CD14-positive monocyte (primary cell): ENCODE measurements around the gene SDK1. TPM values are rescaled to one million over a fixed set of nuclear protein-coding genes. Genes with fewer than 3 reads are reported as not detected.

Experiments used
- DNase-seq, 3 donors: peaks; one replicate each; pipeline ENCODE4 v3.0.0-alpha.2; 2011 to 2022
- H2AFZ ChIP-seq: 2 replicates; pipeline ENCODE4 v1.6.0; 2012; ENCODE audit warnings: mild to moderate bottlenecking, low read depth, low read length, inconsistent platforms; ENCODE audit not compliant: insufficient read depth, poor library complexity, severe bottlenecking
- H3K27ac ChIP-seq, 2 donors: 1 replicate in 1 of 2; 2 replicates in 1 of 2; pipeline ENCODE4 v1.5.1; 2012 to 2013; ENCODE audit warnings: low read length in 2 of 2, control low read depth in 1 of 2, inconsistent platforms in 1 of 2, low read depth in 1 of 2, mild to moderate bottlenecking in 1 of 2
- H3K27me3 ChIP-seq, 2 donors: one replicate each; pipeline versions ENCODE4 v1.6.0 to v1.6.1; 2011 to 2013; ENCODE audit warnings: low read length in 2 of 2; ENCODE audit not compliant: control insufficient read depth in 2 of 2, insufficient read depth in 2 of 2
- H3K36me3 ChIP-seq, 2 donors: replicated peaks in 1 of 2; 1 replicate in 1 of 2; 2 replicates in 1 of 2; pipeline versions ENCODE4 v1.5.1 to v1.6.1; 2012 to 2013; ENCODE audit warnings: low read length in 2 of 2, control low read depth in 1 of 2, inconsistent platforms in 1 of 2, mild to moderate bottlenecking in 1 of 2; ENCODE audit not compliant: insufficient read depth in 2 of 2, control insufficient read depth in 1 of 2
- H3K4me1 ChIP-seq, 2 donors: 1 replicate in 1 of 2; 2 replicates in 1 of 2; pipeline versions ENCODE4 v1.5.1 to v1.6.1; 2012 to 2013; ENCODE audit warnings: low read length in 2 of 2, control low read depth in 1 of 2, inconsistent platforms in 1 of 2, mild to moderate bottlenecking in 1 of 2, moderate library complexity in 1 of 2; ENCODE audit not compliant: insufficient read depth in 2 of 2, control insufficient read depth in 1 of 2
- H3K4me2 ChIP-seq: replicated peaks from 2 replicates; pipeline ENCODE3; 2012; ENCODE audit warnings: low read length, moderate library complexity, mild to moderate bottlenecking; ENCODE audit not compliant: poor library complexity, severe bottlenecking; ENCODE audit errors: extremely low read depth
- H3K4me3 ChIP-seq, 3 experiments: fragments of 200-600 bp in 1 of 3; sonication (generic) in 1 of 3; replicated peaks in 1 of 3; 1 replicate in 2 of 3; 2 replicates in 1 of 3; pipeline ENCODE4 v1.5.1; 2011 to 2013; ENCODE audit warnings: low read length in 3 of 3, mild to moderate bottlenecking in 3 of 3, control low read depth in 2 of 3, low read depth in 2 of 3, inconsistent platforms in 1 of 3, moderate library complexity in 1 of 3
- H3K79me2 ChIP-seq: 2 replicates; pipeline ENCODE4 v1.6.0; 2012; ENCODE audit warnings: mild to moderate bottlenecking, control low read depth, inconsistent platforms, low read length, moderate library complexity; ENCODE audit not compliant: insufficient read depth
- H3K9ac ChIP-seq: 2 replicates; pipeline ENCODE4 v1.6.0; 2017; ENCODE audit warnings: low read length, mild to moderate bottlenecking; ENCODE audit not compliant: insufficient read depth, poor library complexity, severe bottlenecking
- H3K9me3 ChIP-seq, 2 donors: replicated peaks in 1 of 2; 1 replicate in 1 of 2; 2 replicates in 1 of 2; pipeline versions ENCODE4 v1.5.1 to v1.6.1; 2012 to 2013; ENCODE audit warnings: low read length in 2 of 2, control low read depth in 1 of 2; ENCODE audit not compliant: control insufficient read depth in 1 of 2, insufficient read depth in 1 of 2
- H4K20me1 ChIP-seq: 2 replicates; pipeline ENCODE4 v1.6.0; 2012; ENCODE audit warnings: mild to moderate bottlenecking, low read length, control low read depth, moderate library complexity; ENCODE audit not compliant: insufficient read depth
- H3K27ac Mint-ChIP-seq, 7 donors: one replicate each; pipeline ENCODE4 v1.8.0; 2020; ENCODE audit warnings: mild to moderate bottlenecking in 7 of 7, mixed read lengths in 7 of 7, moderate library complexity in 6 of 7, inconsistent platforms in 2 of 7
- H3K27me3 Mint-ChIP-seq, 3 donors: one replicate each; pipeline ENCODE4 v1.8.0; 2021 to 2022; ENCODE audit warnings: low read depth in 3 of 3, mild to moderate bottlenecking in 3 of 3, mixed read lengths in 3 of 3, moderate library complexity in 3 of 3, inconsistent platforms in 1 of 3
- H3K36me3 Mint-ChIP-seq, 2 donors: one replicate each; pipeline ENCODE4 v1.8.0; 2020; ENCODE audit warnings: mixed read lengths in 2 of 2, inconsistent platforms in 1 of 2, mild to moderate bottlenecking in 1 of 2
- H3K4me1 Mint-ChIP-seq: one replicate; pipeline ENCODE4 v1.8.0; 2020; ENCODE audit warnings: mild to moderate bottlenecking, mixed read lengths
- H3K4me3 Mint-ChIP-seq, 2 donors: one replicate each; pipeline ENCODE4 v1.8.0; 2020; ENCODE audit warnings: mild to moderate bottlenecking in 2 of 2, mixed read lengths in 2 of 2, moderate library complexity in 1 of 2
- H3K9me3 Mint-ChIP-seq, 7 donors: one replicate each; pipeline ENCODE4 v1.8.0; 2020 to 2022; ENCODE audit warnings: mixed read lengths in 7 of 7, mild to moderate bottlenecking in 6 of 7, moderate library complexity in 6 of 7, inconsistent platforms in 2 of 7
- WGBS: methylation state at CpG from one replicate; pipeline ENCODE4 v1.1.5; 2013; ENCODE audit warnings: missing lambda C conversion rate; ENCODE audit not compliant: insufficient coverage; 5-methylcytosine and 5-hydroxymethylcytosine counted together
- intact Hi-C, 2 donors: fragments of 100-400 bp; cut with micrococcal nuclease; formaldehyde crosslinking; loops; one replicate each; pipeline versions ENCODE4 v1.15.0 to v1.15.1; 2023
- polyA plus RNA-seq, 3 donors: library from polyadenylated mRNA; depleted of rRNA in 1 of 3; unstranded in 2 of 3; stranded (reverse) in 1 of 3; fragments of 300-500 nt in 2 of 3; fragments of >200 nt in 1 of 3; fragmentation: Illumina TruSeq in 2 of 3; gene quantifications; 1 replicate in 2 of 3; 2 replicates in 1 of 3; pipeline ENCODE4 v1.2.3, GENCODE V29; 2012 to 2021
- TF ChIP-seq, protein P1 (sequence below): fragments of 200-600 bp; IDR thresholded peaks from one replicate; pipeline ENCODE4 v1.8.0; 2022; ENCODE audit warnings: antibody characterized with exemption, mild to moderate bottlenecking

The SDK1 gene
- polyA plus RNA-seq, 3 donors: 0.01 TPM; not detected in 2

DNA sequence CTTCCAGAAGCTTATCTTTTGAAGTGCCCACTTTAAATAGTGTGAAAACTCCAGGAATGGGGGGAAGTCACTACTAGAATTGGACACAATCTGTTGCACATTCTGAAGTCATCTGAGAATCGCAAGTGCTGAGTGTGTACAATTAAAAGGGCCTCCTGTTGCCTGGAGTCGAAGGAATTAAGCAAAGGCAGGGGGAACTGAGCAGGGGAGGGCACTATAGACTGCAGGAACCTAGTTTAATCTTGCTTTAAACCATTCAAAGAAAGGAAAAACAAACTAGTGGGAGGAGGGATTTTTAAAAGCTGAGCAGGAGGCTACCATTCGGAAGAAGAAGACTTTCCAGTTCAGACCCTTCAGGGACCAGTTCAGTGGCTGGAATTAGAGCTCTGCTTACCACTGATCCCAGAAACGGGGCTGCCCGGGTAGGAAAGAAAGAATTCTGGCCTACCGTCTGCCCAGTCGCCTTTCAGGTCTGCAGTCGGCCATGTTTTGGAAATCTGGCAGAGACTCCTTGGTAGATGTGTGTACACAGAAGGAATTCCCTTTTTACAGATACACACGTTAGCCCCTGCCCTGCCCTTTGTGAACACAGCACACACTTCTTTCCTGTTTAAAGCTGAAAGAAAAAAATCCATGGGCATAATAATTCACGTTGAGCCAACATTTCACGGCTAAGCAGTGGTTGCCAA lies 770.5 kb downstream of the SDK1 start:
- Mint-ChIP-seq H3K4me1 (no peaks in the 10 kb centered on the region), H3K27me3 (peaks cover 0 to 3% (median 2%) of the 10 kb centered on the region in 3 donors), H3K9me3 (peaks cover 0 to 9% (median 2%) of the 10 kb centered on the region in 7 donors), H3K27ac (no peak overlapping the region), H3K4me3 (no peak overlapping the region), H3K36me3 (no peaks in the 10 kb centered on the region)
- Histone ChIP-seq H3K9me3 (no peaks in the 10 kb centered on the region), H2AFZ (no peak overlapping the region), H3K4me2 (no peak overlapping the region), H3K36me3 (no peaks in the 10 kb centered on the region), H3K27ac (no peak overlapping the region), H3K9ac (no peak overlapping the region), H3K27me3 (no peaks in the 10 kb centered on the region), H3K4me3 (no peak overlapping the region), H4K20me1 (no peaks in the 10 kb centered on the region), H3K79me2 (no peaks in the 10 kb centered on the region), H3K4me1 (no peaks in the 10 kb centered on the region)
- no peak for DNase-seq
- TF ChIP-seq, protein P1, sequence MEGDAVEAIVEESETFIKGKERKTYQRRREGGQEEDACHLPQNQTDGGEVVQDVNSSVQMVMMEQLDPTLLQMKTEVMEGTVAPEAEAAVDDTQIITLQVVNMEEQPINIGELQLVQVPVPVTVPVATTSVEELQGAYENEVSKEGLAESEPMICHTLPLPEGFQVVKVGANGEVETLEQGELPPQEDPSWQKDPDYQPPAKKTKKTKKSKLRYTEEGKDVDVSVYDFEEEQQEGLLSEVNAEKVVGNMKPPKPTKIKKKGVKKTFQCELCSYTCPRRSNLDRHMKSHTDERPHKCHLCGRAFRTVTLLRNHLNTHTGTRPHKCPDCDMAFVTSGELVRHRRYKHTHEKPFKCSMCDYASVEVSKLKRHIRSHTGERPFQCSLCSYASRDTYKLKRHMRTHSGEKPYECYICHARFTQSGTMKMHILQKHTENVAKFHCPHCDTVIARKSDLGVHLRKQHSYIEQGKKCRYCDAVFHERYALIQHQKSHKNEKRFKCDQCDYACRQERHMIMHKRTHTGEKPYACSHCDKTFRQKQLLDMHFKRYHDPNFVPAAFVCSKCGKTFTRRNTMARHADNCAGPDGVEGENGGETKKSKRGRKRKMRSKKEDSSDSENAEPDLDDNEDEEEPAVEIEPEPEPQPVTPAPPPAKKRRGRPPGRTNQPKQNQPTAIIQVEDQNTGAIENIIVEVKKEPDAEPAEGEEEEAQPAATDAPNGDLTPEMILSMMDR: no peak
- WGBS: 91% methylated on average over 6 of the region's 11 CpGs
- intact Hi-C loops: no loop called here

DNA sequence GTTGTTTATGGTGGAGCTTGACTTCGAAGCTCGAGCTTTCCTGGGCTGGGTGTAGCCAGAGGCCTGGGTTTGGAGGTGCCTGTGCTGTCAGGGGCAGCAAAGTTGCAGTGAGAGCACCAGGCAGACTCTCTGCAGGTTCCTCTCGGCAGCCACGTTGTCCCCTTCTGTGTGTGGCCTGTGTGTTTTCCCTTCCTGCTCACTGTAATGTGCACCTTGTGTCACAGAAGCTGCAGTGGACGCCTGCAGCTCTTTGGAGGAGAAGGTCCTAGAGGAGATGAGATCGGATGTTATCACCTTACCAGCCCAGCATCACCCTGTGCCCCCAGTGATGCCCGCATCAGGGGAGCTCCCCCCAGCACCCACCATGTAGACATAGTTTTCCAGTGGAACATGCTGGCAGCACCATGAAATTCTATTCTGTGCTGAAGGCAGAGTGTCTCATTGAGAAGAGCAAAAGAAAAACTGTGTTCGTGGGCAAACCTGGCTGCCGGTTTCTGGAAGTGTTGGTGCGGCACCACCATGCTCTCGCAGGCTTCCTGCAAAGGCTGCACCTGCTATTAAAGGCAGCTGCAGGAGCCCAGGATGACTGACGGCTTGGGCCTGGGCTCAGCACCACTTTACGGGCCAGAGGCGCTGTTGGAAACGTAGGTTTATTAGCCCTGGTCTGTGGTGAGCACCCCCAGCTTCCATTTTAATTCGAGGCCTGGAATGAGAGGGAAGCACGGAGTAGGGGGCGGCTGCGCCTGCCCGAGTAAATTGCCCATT lies 771.3 kb downstream of the SDK1 start:
- Histone ChIP-seq H3K9ac (no peak overlapping the region), H4K20me1 (no peaks in the 10 kb centered on the region), H3K27ac (no peak overlapping the region), H3K4me3 (no peak overlapping the region), H3K79me2 (no peaks in the 10 kb centered on the region), H3K4me1 (no peaks in the 10 kb centered on the region), H3K36me3 (no peaks in the 10 kb centered on the region), H3K27me3 (no peaks in the 10 kb centered on the region), H2AFZ (no peak overlapping the region), H3K4me2 (no peak overlapping the region), H3K9me3 (peaks cover 0 to 4% of the 10 kb centered on the region in 2 donors)
- Mint-ChIP-seq H3K9me3 (peaks cover 0 to 11% (median 5%) of the 10 kb centered on the region in 7 donors), H3K27ac (no peak overlapping the region), H3K36me3 (no peaks in the 10 kb centered on the region), H3K4me3 (no peak overlapping the region), H3K27me3 (peaks cover 0 to 3% (median 2%) of the 10 kb centered on the region in 3 donors), H3K4me1 (no peaks in the 10 kb centered on the region)
- TF ChIP-seq, protein P1: no peak
- 88% methylated on average over 14 of the region's 20 CpGs for WGBS
- intact Hi-C loops: no loop called here
- no peak for DNase-seq
